Measurements from ENCODE around the gene SPTLC2.

SPTLC2 gene

DNA sequence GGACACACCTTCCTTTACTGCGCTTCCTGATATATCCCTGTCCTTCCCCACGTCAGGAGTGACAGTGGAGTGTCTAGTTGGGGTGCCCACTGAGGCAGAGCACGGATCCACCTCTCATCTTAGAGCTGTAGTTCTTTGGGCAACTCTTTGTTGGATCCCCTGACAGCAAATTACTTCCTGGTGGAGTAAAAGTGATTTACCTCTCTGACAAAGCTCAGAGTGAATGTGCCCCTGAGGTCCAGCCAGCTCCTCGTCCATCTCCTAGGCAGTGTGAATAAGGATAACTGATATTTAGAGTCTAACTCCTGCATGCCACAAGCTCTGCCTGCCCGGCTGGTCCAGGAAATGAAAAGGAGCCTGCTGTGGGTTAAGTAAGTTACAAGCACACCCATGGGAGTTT is 142.5 kb downstream of the SPTLC2 start:
- TF ChIP-seq, protein P1, sequence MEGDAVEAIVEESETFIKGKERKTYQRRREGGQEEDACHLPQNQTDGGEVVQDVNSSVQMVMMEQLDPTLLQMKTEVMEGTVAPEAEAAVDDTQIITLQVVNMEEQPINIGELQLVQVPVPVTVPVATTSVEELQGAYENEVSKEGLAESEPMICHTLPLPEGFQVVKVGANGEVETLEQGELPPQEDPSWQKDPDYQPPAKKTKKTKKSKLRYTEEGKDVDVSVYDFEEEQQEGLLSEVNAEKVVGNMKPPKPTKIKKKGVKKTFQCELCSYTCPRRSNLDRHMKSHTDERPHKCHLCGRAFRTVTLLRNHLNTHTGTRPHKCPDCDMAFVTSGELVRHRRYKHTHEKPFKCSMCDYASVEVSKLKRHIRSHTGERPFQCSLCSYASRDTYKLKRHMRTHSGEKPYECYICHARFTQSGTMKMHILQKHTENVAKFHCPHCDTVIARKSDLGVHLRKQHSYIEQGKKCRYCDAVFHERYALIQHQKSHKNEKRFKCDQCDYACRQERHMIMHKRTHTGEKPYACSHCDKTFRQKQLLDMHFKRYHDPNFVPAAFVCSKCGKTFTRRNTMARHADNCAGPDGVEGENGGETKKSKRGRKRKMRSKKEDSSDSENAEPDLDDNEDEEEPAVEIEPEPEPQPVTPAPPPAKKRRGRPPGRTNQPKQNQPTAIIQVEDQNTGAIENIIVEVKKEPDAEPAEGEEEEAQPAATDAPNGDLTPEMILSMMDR (IDR thresholded peaks at IDR 0.05; ENCODE audit: extremely low read depth, missing control alignments): no peak
- DNase-seq (ENCODE audit: low spot score): no peak

DNA sequence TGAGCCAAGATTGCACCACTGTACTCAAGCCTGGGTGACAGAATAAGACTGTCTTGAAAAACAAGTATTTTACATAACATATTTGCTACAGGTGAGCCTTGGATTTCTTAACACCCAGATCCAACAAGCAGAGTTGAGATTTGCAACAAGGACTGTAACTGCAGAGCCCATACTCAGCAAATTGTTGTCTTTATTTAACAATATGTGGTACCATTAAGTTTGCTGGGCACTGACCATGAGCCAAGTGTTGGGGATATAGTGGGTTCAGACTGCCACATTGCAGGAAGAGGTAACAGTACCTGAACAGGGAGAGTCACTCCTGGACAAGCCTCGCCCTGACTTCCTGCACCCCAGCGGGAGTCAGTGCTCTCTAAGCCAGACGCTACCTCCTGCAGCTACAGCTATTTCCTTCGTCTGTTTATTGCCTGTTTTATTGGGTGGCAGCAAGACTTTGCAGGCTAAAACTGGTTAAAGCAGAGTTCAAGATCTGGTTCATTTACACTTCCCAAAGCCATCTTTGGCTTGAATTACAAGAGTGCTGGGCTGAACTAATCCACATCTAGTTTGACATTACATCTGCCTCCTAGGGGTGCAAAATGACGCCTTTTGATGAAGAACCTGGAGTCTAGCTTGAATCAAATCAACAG is 146.1 kb downstream of the SPTLC2 start:
- TF ChIP-seq, protein P1 (IDR thresholded peaks at IDR 0.05; ENCODE audit: extremely low read depth, missing control alignments): no peak
- no peak for DNase-seq (ENCODE audit: low spot score)

DNA sequence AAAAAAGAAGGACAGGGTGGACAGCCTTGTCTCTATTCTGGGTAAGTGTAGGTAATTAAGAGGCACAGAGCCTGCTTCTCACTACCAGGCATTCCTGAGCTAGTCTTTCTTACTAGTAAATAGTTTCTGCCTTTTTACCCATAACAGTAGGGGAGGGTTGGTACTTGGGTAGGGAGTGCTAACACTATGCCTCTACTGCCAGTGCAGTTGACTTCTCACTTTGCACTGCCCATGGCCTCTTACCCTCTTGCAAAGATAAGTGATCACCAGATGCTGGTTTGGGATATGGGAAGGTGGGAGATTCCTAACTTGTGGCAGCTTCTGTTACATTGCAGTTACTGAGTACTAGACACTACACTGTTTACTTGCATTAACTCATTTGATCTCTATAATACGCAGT is 146.9 kb downstream of the SPTLC2 start:
- no peak for DNase-seq (ENCODE audit: low spot score)
- TF ChIP-seq, protein P1 (IDR thresholded peaks at IDR 0.05; ENCODE audit: extremely low read depth, missing control alignments): no peak

DNA sequence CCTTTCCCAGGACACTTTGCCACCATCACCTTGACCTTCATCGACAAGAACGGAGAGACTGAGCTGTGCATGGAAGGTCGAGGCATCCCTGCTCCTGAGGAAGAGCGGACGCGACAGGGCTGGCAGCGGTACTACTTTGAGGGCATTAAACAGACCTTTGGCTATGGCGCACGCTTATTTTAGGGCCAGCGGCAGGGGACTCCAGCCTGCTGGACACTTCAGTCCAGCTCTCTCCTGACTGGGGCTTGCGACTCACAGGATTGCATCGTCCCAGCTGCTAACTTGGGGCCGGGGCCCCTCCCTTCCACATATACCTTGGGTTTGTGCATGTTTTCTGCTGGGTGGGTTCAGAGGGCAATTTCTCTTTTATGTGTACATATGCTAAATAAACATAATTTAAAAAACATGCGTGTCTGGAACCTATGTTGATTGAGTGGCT is 147.4 kb downstream of the SPTLC2 start:
- no peak for DNase-seq (ENCODE audit: low spot score)
- TF ChIP-seq, protein P1 (IDR thresholded peaks at IDR 0.05; ENCODE audit: extremely low read depth, missing control alignments): no peak

DNA sequence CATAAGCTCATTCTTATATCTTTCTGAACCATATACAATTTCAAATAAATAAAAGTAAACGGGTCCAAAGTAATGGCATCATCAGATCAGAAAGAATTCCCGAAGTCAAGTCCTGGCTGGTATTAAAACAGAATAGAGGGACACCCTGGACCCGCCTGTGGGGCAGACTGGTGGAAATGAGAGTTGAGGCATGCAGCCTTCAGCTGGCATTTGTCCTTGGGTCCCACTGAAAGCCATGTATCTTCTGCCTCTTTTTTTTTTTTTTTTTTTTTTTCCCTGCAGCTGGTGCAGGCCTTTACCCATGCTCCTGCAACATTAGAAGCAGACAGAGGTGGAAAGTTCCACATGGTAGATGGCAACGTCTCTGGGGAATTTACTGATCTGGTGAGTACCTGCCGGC is 148.6 kb downstream of the SPTLC2 start:
- DNase-seq (ENCODE audit: low spot score): no peak
- TF ChIP-seq, protein P1 (IDR thresholded peaks at IDR 0.05; ENCODE audit: extremely low read depth, missing control alignments): no peak

DNA sequence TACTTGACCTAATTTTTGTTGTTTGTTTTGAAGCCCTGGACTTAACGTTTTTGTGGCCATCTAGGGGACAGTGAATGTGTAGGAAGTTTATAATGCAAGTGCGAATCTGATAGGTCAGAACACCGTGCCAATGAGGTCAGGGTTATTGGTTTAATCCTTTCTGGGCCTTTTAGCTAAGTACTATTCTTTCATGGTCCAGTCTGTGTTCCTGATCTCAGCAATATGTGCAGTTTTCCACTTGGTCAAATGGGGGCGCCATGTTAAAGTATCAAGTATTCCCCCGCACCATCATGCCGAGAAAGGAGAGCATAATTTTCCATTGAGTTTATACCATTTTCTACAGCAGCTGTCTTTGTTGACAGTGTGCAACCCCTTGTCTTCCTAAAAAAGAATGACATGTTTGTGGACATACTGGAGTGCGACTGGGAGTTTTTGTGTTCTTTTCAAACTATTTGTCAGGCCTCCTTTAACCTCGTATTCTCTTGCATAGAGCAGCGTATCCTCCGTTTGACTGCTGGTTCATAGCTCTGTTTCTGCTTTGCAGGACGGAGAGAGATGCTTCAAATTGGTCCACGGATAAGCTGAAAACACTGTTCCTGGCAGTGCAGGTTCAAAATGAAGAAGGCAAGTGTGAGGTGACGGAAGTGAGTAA is 157.2 kb downstream of the SPTLC2 start:
- DNase-seq (ENCODE audit: low spot score): peak; percentile 49
- TF ChIP-seq, protein P1 (IDR thresholded peaks at IDR 0.05; ENCODE audit: extremely low read depth, missing control alignments): peak; percentile 62

DNA sequence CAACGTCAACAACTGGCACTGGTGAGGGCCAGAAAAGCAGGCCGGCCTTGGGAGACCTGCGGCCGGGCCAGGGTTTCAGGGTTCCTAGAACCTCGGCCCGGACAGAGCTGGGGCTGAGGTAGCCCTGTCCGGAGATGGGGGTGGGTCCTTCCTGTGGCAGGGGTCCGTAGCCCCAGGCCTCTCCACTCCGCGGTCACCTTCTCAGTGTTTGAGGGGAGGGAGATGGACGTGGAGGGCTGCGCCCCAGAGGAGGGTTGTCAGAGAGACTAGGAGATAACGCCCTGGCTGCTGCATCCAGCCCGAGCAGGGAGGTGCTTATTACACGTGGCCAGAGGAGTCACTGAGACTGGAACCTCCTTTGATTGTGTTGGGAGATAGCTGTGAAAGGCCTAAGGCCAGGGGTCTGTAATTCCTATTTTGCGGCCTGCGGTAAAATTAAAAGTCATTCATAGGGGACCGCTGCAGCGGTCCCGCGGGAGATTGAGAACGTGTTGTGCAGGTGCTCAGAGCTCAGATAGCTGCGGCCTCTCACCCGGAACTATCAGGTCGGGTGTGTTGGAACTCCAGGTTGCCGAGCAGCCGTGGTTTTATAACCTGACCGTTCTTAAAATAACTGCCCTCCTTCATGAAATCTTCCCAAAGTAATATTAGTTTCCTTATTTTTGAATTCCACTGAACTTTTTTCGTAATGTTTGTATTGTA is 158.0 kb downstream of the SPTLC2 start:
- TF ChIP-seq, protein P1 (IDR thresholded peaks at IDR 0.05; ENCODE audit: extremely low read depth, missing control alignments): no peak
- peak; percentile 24 for DNase-seq (ENCODE audit: low spot score)
